H1 (cell line): Measurements from ENCODE around the gene ARPP19. TPM values are rescaled to one million over a fixed set of nuclear protein-coding genes. Genes with fewer than 3 reads are reported as not detected.

Experiments used
- HDAC6 ChIP-seq: IDR thresholded peaks from one replicate; pipeline ENCODE4 v1.7.1; 2012; ENCODE audit warnings: low read depth, mild to moderate bottlenecking, inconsistent platforms, low read length, moderate library complexity
- KDM5A ChIP-seq: fragments of 200-600 bp; IDR thresholded peaks from 2 replicates; pipeline ENCODE4 v1.7.1; 2012; ENCODE audit warnings: mild to moderate bottlenecking, low read length, inconsistent platforms, mixed read lengths
- RXRA ChIP-seq: IDR thresholded peaks from 2 replicates; pipeline ENCODE4 v1.6.1; 2011; ENCODE audit warnings: low read depth, mild to moderate bottlenecking, low read length, moderate library complexity; ENCODE audit not compliant: insufficient read depth
- SP4 ChIP-seq: IDR thresholded peaks from 2 replicates; pipeline ENCODE4 v1.6.1; 2012; ENCODE audit warnings: low read length, inconsistent platforms
- TAF1 ChIP-seq: IDR thresholded peaks from 2 replicates; pipeline ENCODE4 v1.6.1; 2011; ENCODE audit warnings: mild to moderate bottlenecking, low read depth, low read length
- polyA plus RNA-seq, 7 experiments: library from polyadenylated mRNA; depleted of rRNA in 3 of 7; stranded (reverse) in 5 of 7; unstranded in 2 of 7; fragments of >200 nt in 5 of 7; fragments of 200-250 nt in 2 of 7; gene quantifications; 1 replicate in 5 of 7; 2 replicates in 1 of 7; 4 replicates in 1 of 7; pipeline versions ENCODE4 v1.2.1 to v1.2.3, GENCODE V29; 2011 to 2013; ENCODE audit warnings: missing spikeins in 2 of 7, mixed read lengths in 2 of 7
- total RNA-seq: library from RNA; stranded (reverse); fragmentation: NEBNext Ultra II Directional; extraction: Animal tissue kit (Norgen Biotek cat#: 25700); gene quantifications from 2 replicates; pipeline ENCODE4 v1.2.1, GENCODE V29; 2021

The ARPP19 gene
- total and polyA plus RNA-seq, 2 of the 8 experiments (the other 6 are each of a cell fraction or from before 2014, with no cell fraction given): 81.9 to 274 TPM

DNA sequence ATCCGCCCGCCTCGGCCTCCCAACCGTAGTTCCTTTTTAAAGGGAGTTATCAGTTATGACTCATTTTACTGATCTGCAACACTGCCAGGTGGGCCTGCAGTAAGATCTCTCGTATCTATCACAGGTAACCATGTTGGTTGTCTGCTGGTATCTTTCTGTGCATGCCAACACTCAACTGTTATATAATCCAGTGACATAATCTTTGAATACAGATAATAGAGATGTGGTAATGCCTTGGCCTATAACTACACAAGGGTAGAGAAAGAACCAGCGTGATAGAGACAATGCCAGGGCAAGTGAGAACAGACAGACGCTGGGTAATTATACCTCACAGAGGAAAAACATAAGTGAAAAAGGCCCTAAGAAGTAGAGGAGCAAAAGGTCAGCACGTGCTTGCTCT, 11.0 kb upstream of the ARPP19 start (continued):
- no peak for TF ChIP-seq SP4
- no peak for TF ChIP-seq TAF1
- no peak for TF ChIP-seq HDAC6
- TF ChIP-seq KDM5A: no peak
- TF ChIP-seq RXRA: no peak
